Measurements from ENCODE around the gene ZBTB7C. TPM values are rescaled to one million over a fixed set of nuclear protein-coding genes. Genes with fewer than 3 reads are reported as not detected.

ZBTB7C gene
- polyA plus RNA-seq (0.15 to 0.77 TPM (median 0.58 TPM) in 3 replicates), polyA minus RNA-seq (0.22 to 0.66 TPM (median 0.62 TPM) in 3 replicates)
- 0.76 TPM for polyA plus RNA-seq (2011; ENCODE audit: low read depth)
- 0.28 and 0.30 TPM in 2 replicates for polyA plus RNA-seq (2011; cell fraction: cytosol; rRNA removed)
- 0.72 and 1.1 TPM in 2 replicates for polyA plus RNA-seq (2011; cell fraction: nucleus; rRNA removed)
- polyA plus RNA-seq (2012; ENCODE audit: low replicate concordance), result 0.80 and 4.0 TPM in 2 replicates
- not detected for polyA minus RNA-seq (2011; cell fraction: cytosol; rRNA and poly(A)+ RNA removed)
- 0.32 and 1.1 TPM in 2 replicates for polyA minus RNA-seq (2011; cell fraction: nucleus; rRNA and poly(A)+ RNA removed)

- H3K27me3 ChIP-seq (ENCODE audit: control insufficient read depth, extremely low read depth, insufficient read depth, low read length), result peaks cover 25% of the 10 kb centered on the region
Measured at GRCh38 chr18:48408727-48409590, at the start of gene ZBTB7C. Gene ZBTB7C (minus strand): TSS chr18:48409383.

DNA sequence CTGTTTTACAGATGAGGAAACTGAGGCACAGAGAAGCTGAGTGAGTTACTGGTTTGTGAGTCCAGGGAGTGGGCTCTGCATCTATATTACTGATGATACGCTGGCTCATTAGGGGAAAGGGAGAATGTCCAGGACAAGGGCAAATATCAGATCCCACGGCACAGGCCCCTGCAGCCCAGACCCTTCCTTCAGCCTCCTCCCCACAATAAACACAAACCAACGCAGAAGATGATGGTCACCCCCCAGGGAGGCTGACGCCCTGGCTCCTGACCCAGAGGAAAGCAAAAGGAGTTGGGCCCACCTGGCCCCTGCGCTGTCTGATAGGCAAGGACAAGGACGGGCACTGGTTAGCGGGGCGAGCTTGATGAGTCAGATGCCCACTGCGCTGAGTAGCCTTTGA is 47.7 kb upstream of the ZBTB7C start:
- DNase-seq (ENCODE audit: low read depth, low spot score), result no peak
- dilution Hi-C loops (cut with MboI; ENCODE audit: extremely low pct_ligation_motif_present, low sequenced_read_pairs), result no loop called here
- Histone ChIP-seq H3K9me3 (ENCODE audit: control insufficient read depth, low read depth, low read length) (no peaks in the 10 kb centered on the region), H3K9me1 (ENCODE audit: control insufficient read depth, extremely low read depth, insufficient read depth, low read length) (no peaks in the 10 kb centered on the region), H3K4me1 (ENCODE audit: control insufficient read depth, extremely low read depth, insufficient read depth, low read length) (peaks cover 55% of the 10 kb centered on the region), H3K27ac (ENCODE audit: control insufficient read depth, insufficient read depth, low read length) (no peak overlapping the region), H4K20me1 (ENCODE audit: control insufficient read depth, extremely low read depth, insufficient read depth, low read length) (no peaks in the 10 kb centered on the region), H2AFZ (ENCODE audit: control insufficient read depth, low read length) (no peak overlapping the region), H3K4me3 (ENCODE audit: control insufficient read depth in 2 of 3, extremely low read depth in 1 of 3, insufficient read depth in 2 of 3, low read depth in 1 of 3, low read length in 3 of 3) (no peak overlapping the region), H3K4me2 (ENCODE audit: control insufficient read depth, extremely low read depth, insufficient read depth, low read depth, low read length) (no peak overlapping the region), H3K36me3 (ENCODE audit: control insufficient read depth in 2 of 2, extremely low read depth in 1 of 2, insufficient read depth in 2 of 2, low read length in 2 of 2) (no peaks in the 10 kb centered on the region), H3K27me3 (ENCODE audit: control insufficient read depth, extremely low read depth, insufficient read depth, low read length) (no peaks in the 10 kb centered on the region), H3K9ac (ENCODE audit: control insufficient read depth, extremely low read depth, insufficient read depth, low read length) (no peak overlapping the region), H3K79me2 (ENCODE audit: control insufficient read depth, insufficient read depth, low read length) (no peaks in the 10 kb centered on the region)
- no peak for FAIRE-seq
- TF ChIP-seq EZH2 (IDR thresholded peaks at IDR 0.05; ENCODE audit: low read length) (no peak), CTCF (optimal IDR thresholded peaks at IDR 0.05 in 1 of 3, IDR thresholded peaks at IDR 0.05 in 1 of 3, conservative IDR thresholded peaks at IDR 0.05 in 1 of 3; ENCODE audit: extremely low read depth in 1 of 3, insufficient read depth in 2 of 3, low read length in 3 of 3) (no peak)

More at GRCh38 chr18:48408727-48409590, at the start of gene ZBTB7C:
- dilution Hi-C loops (cut with MboI; ENCODE audit: extremely low pct_ligation_motif_present, low sequenced_read_pairs), result no loop called here
- peak within 1 kb of the TSS; percentile 52 for H3K9ac ChIP-seq (ENCODE audit: control insufficient read depth, extremely low read depth, insufficient read depth, low read length)
- peak within 1 kb of the TSS; percentile 77 for H3K4me2 ChIP-seq (ENCODE audit: control insufficient read depth, extremely low read depth, insufficient read depth, low read depth, low read length)
- H3K27ac ChIP-seq (ENCODE audit: control insufficient read depth, insufficient read depth, low read length), result peak within 1 kb of the TSS; percentile 6
- H4K20me1 ChIP-seq (ENCODE audit: control insufficient read depth, extremely low read depth, insufficient read depth, low read length), result no peaks in the 10 kb centered on the region
- no peak for TF ChIP-seq EZH2 (IDR thresholded peaks at IDR 0.05; ENCODE audit: low read length)
- TF ChIP-seq CTCF (optimal IDR thresholded peaks at IDR 0.05 in 1 of 3, IDR thresholded peaks at IDR 0.05 in 1 of 3, conservative IDR thresholded peaks at IDR 0.05 in 1 of 3; ENCODE audit: extremely low read depth in 1 of 3, insufficient read depth in 2 of 3, low read length in 3 of 3), result no peak
- no peaks in the 10 kb centered on the region for H3K36me3 ChIP-seq (ENCODE audit: control insufficient read depth in 2 of 2, extremely low read depth in 1 of 2, insufficient read depth in 2 of 2, low read length in 2 of 2)
- H3K79me2 ChIP-seq (ENCODE audit: control insufficient read depth, insufficient read depth, low read length), result no peaks in the 10 kb centered on the region
- peaks cover 24% of the 10 kb centered on the region for H3K4me1 ChIP-seq (ENCODE audit: control insufficient read depth, extremely low read depth, insufficient read depth, low read length)
- H3K4me3 ChIP-seq (ENCODE audit: control insufficient read depth in 2 of 3, extremely low read depth in 1 of 3, insufficient read depth in 2 of 3, low read depth in 1 of 3, low read length in 3 of 3), result peak within 1 kb of the TSS; percentile 63 to 81 (median 69)
- FAIRE-seq (no peak), DNase-seq (ENCODE audit: low read depth, low spot score) (no peak)
- H3K9me1 ChIP-seq (ENCODE audit: control insufficient read depth, extremely low read depth, insufficient read depth, low read length), result no peaks in the 10 kb centered on the region
- peak within 1 kb of the TSS; percentile 77 for H2AFZ ChIP-seq (ENCODE audit: control insufficient read depth, low read length)
- H3K9me3 ChIP-seq (ENCODE audit: control insufficient read depth, low read depth, low read length), result no peaks in the 10 kb centered on the region
